OCI-M2 (cell line): ENCODE measurements around the gene BOLA1.
A peak's percentile ranks its signal among the peaks of the same experiment; 100 is the strongest.
"Not testable (repeated sequence)": the region's sequence is repeated elsewhere in the genome, so short reads cannot be mapped to it uniquely, and the experiment has no call there.

Experiments used
- DNase-seq: peaks from one replicate; lab custom pipeline; 2025; ENCODE audit not compliant: unreplicated experiment; lab: John Stamatoyannopoulos, UW

Gene BOLA1

GRCh38 chr1:149899460-149900284, at the start of gene BOLA1:
Gene BOLA1 (plus strand): TSS chr1:149899568. CDS start chr1:149900060, 492 bp downstream.
- DNase-seq = peak; percentile 77

DNA sequence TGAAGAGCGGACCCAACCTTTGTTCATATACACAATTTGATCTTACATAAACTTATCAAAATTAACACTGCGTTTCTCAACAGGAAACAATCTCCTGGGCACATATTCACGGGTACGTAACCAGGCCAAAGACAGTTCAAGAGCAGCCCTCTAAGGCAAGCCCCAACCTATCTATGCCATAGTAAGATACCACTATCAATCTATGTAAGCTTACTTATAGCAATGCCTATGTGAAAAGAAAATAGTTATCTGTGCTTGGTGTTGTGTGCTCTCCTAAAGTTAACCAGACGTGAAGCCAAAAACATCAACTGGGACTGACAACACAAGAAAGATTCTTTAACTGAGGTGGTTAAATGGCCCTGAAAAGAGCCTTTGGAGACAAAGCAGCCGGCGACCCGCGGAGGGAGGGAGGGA, 49.4 kb upstream of the BOLA1 start:
- no peak for DNase-seq

DNA sequence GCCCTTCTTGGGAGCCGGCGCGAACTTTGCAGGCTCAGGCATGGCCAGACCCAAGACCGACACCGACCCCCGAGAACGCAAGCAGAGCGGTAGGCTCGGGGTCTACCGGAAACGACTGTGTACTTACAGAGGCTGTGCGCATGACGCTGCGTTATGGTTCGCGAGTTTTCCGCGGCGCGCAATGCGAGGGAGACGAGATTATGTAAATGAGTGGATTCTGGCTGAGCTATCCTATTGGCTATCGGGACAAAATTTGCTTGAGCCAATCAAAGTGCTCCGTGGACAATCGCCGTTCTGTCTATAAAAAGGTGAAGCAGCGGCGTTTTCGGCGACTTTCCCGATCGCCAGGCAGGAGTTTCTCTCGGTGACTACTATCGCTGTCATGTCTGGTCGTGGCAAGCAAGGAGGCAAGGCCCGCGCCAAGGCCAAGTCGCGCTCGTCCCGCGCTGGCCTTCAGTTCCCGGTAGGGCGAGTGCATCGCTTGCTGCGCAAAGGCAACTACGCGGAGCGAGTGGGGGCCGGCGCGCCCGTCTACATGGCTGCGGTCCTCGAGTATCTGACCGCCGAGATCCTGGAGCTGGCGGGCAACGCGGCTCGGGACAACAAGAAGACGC, 48.5 kb upstream of the BOLA1 start:
- not testable (repeated sequence) for DNase-seq

DNA sequence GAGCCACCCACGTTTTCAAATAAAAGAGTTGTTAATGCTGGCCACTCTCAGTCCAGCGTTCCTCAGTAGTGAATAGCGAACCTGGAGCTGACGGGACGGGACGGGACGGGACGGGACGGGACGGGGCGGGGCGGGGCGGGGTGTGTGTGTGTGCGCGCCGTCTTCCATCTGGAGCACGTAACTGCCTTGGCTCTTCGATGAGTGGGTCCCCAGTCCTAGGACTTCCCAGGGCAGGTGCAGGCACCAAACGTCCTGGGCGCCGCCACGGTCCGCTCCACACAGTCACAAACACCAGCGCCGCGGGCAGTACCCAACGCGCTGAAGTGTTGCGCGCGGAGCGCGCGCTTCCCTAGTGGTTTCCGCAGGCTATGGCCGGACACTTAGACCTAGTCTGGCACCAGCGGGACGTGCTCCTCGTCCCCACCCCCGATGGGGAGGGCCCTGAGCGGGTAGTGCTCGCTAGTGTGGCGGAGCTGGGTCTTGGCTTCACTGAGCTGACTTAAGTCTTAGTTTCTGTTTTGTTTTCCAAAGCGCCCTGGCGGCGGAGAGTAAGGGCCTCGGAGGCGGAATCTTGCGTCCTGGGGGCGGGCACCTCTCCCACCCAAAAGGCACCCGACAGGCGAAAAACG, 47.7 kb upstream of the BOLA1 start:
- DNase-seq = not testable (repeated sequence)

DNA sequence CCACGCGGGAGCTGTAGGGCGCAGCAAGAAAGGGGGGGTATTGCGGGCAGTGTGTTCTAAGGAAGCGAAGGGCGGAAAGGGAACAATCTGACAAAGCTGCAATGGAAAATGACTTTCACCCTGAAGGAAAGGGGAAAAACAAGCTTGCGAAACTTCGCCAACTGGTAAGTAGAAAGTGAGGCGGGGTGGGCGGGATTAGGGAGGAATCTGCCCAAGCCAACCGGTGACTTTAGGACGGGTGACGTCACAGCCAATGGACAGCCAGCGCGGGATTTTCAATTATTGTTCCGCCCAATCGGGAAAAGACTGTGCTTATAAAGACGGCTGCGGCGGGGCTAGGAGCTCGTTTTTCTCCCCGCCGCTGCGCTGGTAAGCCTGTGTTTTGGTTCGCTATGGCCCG, 47.1 kb upstream of the BOLA1 start:
- DNase-seq = not testable (repeated sequence)

DNA sequence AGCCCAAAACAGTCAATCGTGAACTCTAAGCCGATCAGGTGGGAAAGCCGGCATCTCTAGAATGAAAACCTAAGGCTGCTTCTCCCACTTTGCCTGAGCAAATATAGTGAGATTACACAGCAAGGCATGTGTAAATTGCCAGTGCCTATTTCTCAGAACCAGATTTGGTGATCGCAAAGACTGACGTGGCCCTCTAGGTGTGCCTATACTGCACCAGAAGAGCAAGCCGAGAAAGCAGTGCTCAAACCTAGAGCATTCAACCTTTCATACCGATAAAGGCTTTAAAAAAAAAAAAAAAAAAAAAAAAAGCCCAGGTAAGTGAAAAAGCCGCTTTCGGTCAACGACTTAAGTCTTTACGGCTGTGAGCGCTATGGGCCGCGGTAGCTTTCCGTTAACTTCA, 39.1 kb upstream of the BOLA1 start:
- DNase-seq = not testable (repeated sequence)

GRCh38 chr1:149860684-149861496, 38.5 kb upstream of the BOLA1 start:
- DNase-seq = not testable (repeated sequence)

DNA sequence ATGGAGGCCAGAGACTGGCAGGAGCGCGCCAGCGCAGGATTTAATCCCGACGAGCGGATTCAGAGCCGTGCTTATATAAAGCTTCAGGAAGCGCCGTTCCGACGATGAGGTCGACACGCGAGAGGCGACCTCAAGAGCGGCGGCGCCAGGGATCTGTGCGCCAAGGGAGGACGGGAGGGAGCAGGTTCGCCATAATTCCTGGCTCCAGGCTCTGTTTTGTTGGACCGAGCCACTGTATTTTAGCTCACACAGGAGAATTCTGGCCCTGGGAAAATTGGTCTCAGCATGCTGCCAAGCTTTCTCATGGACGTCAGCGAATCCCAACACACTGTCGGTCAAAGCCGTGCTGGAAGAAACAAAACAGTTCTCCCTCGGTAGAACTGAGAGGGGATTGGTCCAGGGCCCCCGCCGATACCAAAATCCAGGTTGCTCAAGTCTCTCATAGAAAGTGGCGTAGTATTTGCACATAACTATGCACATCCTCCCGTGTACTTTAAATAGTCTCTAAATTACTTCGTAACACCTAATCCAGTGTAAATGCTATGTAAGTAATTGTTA, 37.8 kb upstream of the BOLA1 start:
- DNase-seq = not testable (repeated sequence)

- not testable (repeated sequence) for DNase-seq
Observed at GRCh38 chr1:149866887-149867286, 32.5 kb upstream of the BOLA1 start.

GRCh38 chr1:149873060-149873459, 26.3 kb upstream of the BOLA1 start:
- DNase-seq = not testable (repeated sequence)

DNA sequence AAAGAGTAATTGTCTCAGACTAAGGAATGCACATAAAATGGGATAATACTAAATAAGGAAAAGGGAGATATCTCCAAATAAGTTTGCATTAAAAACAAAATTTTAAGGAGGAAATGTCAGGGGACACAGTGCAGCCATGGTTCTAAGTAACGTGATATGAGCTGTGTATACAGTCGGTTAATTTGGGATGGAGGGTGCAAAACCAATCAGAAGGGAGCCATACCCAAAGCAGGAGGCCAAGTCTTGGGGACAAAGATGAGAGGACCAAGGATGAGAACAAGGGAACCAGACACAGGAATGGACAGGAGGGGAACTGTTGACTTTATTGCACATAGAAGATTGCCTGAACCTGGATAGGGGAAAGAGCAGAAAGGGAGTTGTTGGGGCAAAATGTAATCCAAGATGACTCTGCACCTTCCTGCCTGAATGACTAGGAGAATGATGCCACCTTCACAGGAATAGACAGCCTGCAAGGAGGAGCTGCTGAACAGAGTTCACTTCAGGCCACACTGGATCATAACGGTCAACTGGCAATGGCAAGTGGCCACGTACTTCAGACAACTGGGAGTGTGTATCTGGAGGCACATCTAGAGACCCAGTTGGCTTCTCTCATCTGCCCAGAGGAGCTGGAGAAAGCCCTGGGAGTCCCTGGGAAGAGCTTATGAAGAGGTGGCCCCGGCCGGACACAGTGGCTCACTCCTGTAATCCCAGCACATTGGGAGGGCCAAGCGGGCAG, 22.0 kb upstream of the BOLA1 start:
- DNase-seq = no peak

DNA sequence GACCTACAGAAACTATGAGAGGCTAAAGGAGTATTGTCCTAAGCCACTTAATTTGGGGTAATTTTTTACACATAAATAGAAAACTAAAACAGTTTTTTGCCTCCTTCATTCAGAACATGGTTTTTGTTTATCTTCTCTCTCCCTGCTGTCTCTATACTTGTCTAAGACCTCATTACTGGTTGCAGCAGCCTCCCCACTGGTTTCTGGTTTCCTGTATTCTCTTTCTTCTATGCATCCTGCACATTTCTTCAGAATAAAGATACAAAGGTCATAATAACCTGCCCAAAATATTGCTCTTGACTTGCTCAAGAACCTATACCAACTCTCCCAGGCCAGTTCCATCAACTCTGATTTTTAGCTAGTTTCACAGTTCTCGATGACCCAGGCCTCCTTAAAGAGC, 19.8 kb upstream of the BOLA1 start:
- no peak for DNase-seq

DNA sequence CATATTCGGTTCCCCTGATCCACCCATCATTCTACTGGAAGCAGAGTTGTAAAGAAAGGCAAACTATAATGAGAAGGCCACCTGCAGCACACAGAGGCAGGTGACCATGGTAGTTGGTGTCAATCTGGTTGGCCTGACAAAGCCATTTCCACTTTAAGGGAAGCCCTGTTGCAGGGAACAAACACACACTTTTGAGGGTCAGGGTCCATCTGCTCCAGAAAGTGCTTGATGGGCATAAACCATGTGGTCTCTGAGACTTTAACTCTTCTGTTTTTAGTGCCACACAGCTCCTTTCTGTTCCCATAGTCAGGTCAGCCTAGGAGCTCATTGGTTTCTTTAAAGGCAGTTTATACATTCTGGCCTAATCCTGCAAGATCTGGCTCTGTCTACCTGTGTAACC, 17.5 kb upstream of the BOLA1 start:
- DNase-seq = no peak

- no peak for DNase-seq
Observed at GRCh38 chr1:149883598-149884247, 15.6 kb upstream of the BOLA1 start.

GRCh38 chr1:149884433-149885338, 14.7 kb upstream of the BOLA1 start:
- DNase-seq = peak; percentile 49

DNA sequence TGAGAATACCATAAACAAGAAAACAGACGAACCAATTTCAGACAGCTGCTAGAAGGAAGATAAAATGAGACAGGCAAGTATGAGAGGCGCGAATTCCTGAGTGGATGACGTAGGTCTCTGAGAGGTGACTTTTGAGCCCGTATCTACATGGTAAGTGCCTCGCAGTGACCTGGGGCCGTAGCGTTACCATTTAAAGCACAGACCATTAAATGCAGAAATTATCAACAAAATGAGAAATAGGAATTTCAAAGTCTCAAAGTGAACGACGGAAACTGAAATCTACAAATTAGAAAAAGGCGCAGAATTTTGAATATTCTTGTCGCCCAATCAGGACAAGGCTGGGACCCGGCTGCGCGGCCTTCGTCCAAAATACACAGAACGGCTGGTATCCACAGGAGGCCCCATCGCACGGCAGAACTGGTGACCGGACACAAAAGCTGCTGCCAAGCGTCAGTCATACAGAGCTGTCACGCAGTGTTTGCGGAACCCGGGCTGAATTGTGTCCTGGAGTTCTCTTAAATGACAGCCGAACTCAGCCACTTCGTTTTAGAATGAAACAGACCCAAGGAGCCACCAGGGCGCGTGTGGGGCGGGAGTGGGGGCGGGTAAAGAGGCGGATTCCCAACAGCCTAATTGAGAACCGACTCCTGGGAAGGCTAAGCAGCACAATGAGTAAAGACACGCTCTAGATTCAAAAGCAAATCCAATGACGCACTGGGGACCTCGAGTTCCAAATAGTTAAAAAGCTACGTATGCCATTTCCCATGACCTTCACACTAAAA, 13.8 kb upstream of the BOLA1 start:
- no peak for DNase-seq

- not testable (repeated sequence) for DNase-seq
Observed at GRCh38 chr1:149886121-149886395, 13.3 kb upstream of the BOLA1 start.
